H1 (cell line): Measurements from ENCODE around the gene SPECC1. TPM values are rescaled to one million over a fixed set of nuclear protein-coding genes. Genes with fewer than 3 reads are reported as not detected.

Experiments
- CTCF ChIA-PET: fragments of 300-600 bp; sonication (Branson Sonifier 250); formaldehyde crosslinking; loops from one replicate; lab custom pipeline; 2021; ENCODE audit not compliant: partially characterized antibody; lab: Charles Lee
- POLR2A ChIA-PET: fragments of 300-600 bp; sonication (Branson Sonifier 250); formaldehyde crosslinking; loops from one replicate; lab custom pipeline; 2021; ENCODE audit warnings: inconsistent platforms; ENCODE audit not compliant: partially characterized antibody; lab: Charles Lee
- DNase-seq, 2 experiments: peaks; one replicate each; pipeline versions ENCODE4 v3.0.0 to v3.0.0-alpha.2; 2010 to 2022; ENCODE audit warnings: low spot score in 2 of 2, low read depth in 1 of 2, mixed read lengths in 1 of 2
- FAIRE-seq: peaks from 2 replicates; lab custom pipeline; 2011; peaks lifted over from hg19 to GRCh38; lab: Jason Lieb, UNC
- H2AFZ ChIP-seq: 2 replicates; pipeline ENCODE4 v1.8.1; 2012; ENCODE audit warnings: low read length, inconsistent platforms
- H2AK5ac ChIP-seq: 2 replicates; pipeline ENCODE4 v1.6.1; 2013; ENCODE audit warnings: low read depth, low read length
- H2BK120ac ChIP-seq: replicated peaks from 2 replicates; pipeline ENCODE3; 2013; ENCODE audit warnings: low read depth, low read length, inconsistent platforms
- H2BK12ac ChIP-seq: 2 replicates; pipeline ENCODE4 v1.6.1; 2013; ENCODE audit warnings: low read depth, low read length
- H2BK15ac ChIP-seq: 2 replicates; pipeline ENCODE4 v1.6.1; 2013; ENCODE audit warnings: low read length
- H2BK20ac ChIP-seq: 2 replicates; pipeline ENCODE4 v1.6.1; 2013; ENCODE audit warnings: low read length
- H2BK5ac ChIP-seq: 2 replicates; pipeline ENCODE4 v1.6.1; 2013; ENCODE audit warnings: low read depth, low read length
- H3K14ac ChIP-seq: 2 replicates; pipeline ENCODE4 v1.6.1; 2013; ENCODE audit warnings: inconsistent platforms; ENCODE audit not compliant: insufficient read length
- H3K18ac ChIP-seq: 2 replicates; pipeline ENCODE4 v1.6.1; 2013; ENCODE audit warnings: low read length; ENCODE audit errors: extremely low read depth
- H3K23ac ChIP-seq: 2 replicates; pipeline ENCODE4 v1.6.1; 2013; ENCODE audit warnings: inconsistent platforms; ENCODE audit not compliant: insufficient read length
- H3K23me2 ChIP-seq: 2 replicates; pipeline ENCODE4 v1.6.1; 2013; ENCODE audit warnings: low read depth, low read length
- H3K27ac ChIP-seq: 2 replicates; pipeline ENCODE4 v1.6.1; 2011; ENCODE audit warnings: low read depth, low read length, inconsistent platforms
- H3K27me3 ChIP-seq, 4 experiments: replicated peaks in 1 of 4; 1 replicate in 1 of 4; 2 replicates in 3 of 4; pipeline versions ENCODE4 v1.6.1 to v1.8.1; 2011 to 2013; ENCODE audit warnings: low read length in 3 of 4, mild to moderate bottlenecking in 3 of 4, inconsistent platforms in 2 of 4, mixed read lengths in 2 of 4, moderate library complexity in 1 of 4; ENCODE audit not compliant: control insufficient read depth in 3 of 4, insufficient read depth in 3 of 4; ENCODE audit errors: extremely low read depth in 1 of 4
- H3K36me3 ChIP-seq, 4 experiments: 2 replicates each; pipeline versions ENCODE4 v1.6.1 to v1.8.1; 2011 to 2013; ENCODE audit warnings: mild to moderate bottlenecking in 4 of 4, low read length in 3 of 4, moderate library complexity in 2 of 4, control low read depth in 1 of 4, inconsistent platforms in 1 of 4; ENCODE audit not compliant: insufficient read depth in 4 of 4, control insufficient read depth in 2 of 4
- H3K4ac ChIP-seq: replicated peaks from 2 replicates; pipeline ENCODE3; 2013; ENCODE audit warnings: low read length, low read depth, mixed read lengths, inconsistent platforms; ENCODE audit not compliant: insufficient read length
- H3K4me1 ChIP-seq, 4 experiments: replicated peaks in 1 of 4; 1 replicate in 1 of 4; 2 replicates in 3 of 4; pipeline versions ENCODE4 v1.6.1 to v1.8.1; 2011 to 2013; ENCODE audit warnings: low read length in 3 of 4, inconsistent platforms in 2 of 4, mixed read lengths in 1 of 4; ENCODE audit not compliant: insufficient read depth in 4 of 4, control insufficient read depth in 3 of 4
- H3K4me2 ChIP-seq, 2 experiments: 2 replicates each; pipeline versions ENCODE4 v1.6.1 to v1.8.1; 2011 to 2013; ENCODE audit warnings: low read depth in 2 of 2, low read length in 2 of 2, control low read depth in 1 of 2, inconsistent platforms in 1 of 2, mild to moderate bottlenecking in 1 of 2; ENCODE audit not compliant: insufficient read depth in 1 of 2
- H3K4me3 ChIP-seq, 4 experiments: fragments of 200-600, 300-600 bp in 1 of 4; sonication (generic), shearing (Covaris generic), sonication (Bioruptor Twin) in 1 of 4; 2 replicates each; pipeline versions ENCODE4 v1.5.1 to v1.8.1; 2011 to 2016; ENCODE audit warnings: low read length in 4 of 4, low read depth in 3 of 4, control low read depth in 2 of 4, inconsistent platforms in 2 of 4, mild to moderate bottlenecking in 2 of 4, mixed read lengths in 1 of 4, moderate library complexity in 1 of 4; ENCODE audit not compliant: insufficient read depth in 2 of 4; ENCODE audit errors: extremely low read depth in 1 of 4
- H3K56ac ChIP-seq: replicated peaks from 2 replicates; pipeline ENCODE3; 2013; ENCODE audit warnings: low read depth, mild to moderate bottlenecking, mixed read lengths, low read length, inconsistent platforms; ENCODE audit not compliant: insufficient read length
- H3K79me1 ChIP-seq: 2 replicates; pipeline ENCODE4 v1.6.1; 2013; ENCODE audit warnings: low read depth, low read length, control low read depth
- H3K79me2 ChIP-seq, 2 experiments: 2 replicates each; pipeline versions ENCODE4 v1.6.1 to v1.8.1; 2012 to 2013; ENCODE audit warnings: low read length in 2 of 2, mild to moderate bottlenecking in 2 of 2, inconsistent platforms in 1 of 2; ENCODE audit not compliant: insufficient read depth in 2 of 2, control insufficient read depth in 1 of 2
- H3K9ac ChIP-seq, 4 experiments: replicated peaks in 1 of 4; 1 replicate in 1 of 4; 2 replicates in 3 of 4; pipeline versions ENCODE4 v1.6.1 to v1.8.1; 2011 to 2013; ENCODE audit warnings: low read depth in 3 of 4, low read length in 3 of 4, control low read depth in 2 of 4, mild to moderate bottlenecking in 2 of 4, moderate library complexity in 2 of 4, inconsistent platforms in 1 of 4; ENCODE audit errors: extremely low read depth in 1 of 4
- H3K9me3 ChIP-seq, 2 experiments: 2 replicates each; pipeline versions ENCODE4 v1.6.1 to v1.8.1; 2012 to 2013; ENCODE audit warnings: mild to moderate bottlenecking in 2 of 2, moderate library complexity in 2 of 2, control low read depth in 1 of 2, inconsistent platforms in 1 of 2, low read depth in 1 of 2, low read length in 1 of 2, mixed read lengths in 1 of 2; ENCODE audit not compliant: insufficient read depth in 2 of 2
- H4K20me1 ChIP-seq, 2 experiments: replicated peaks in 1 of 2; 2 replicates each; pipeline versions ENCODE3 to v1.8.1; 2011 to 2013; ENCODE audit warnings: inconsistent platforms in 2 of 2, low read length in 2 of 2, mild to moderate bottlenecking in 1 of 2; ENCODE audit not compliant: insufficient read depth in 2 of 2, control insufficient read depth in 1 of 2
- H4K5ac ChIP-seq: 2 replicates; pipeline ENCODE4 v1.6.1; 2013; ENCODE audit warnings: low read length, low read depth, mixed read lengths, inconsistent platforms; ENCODE audit not compliant: insufficient read length
- H4K8ac ChIP-seq: 2 replicates; pipeline ENCODE4 v1.8.0; 2013; ENCODE audit warnings: mild to moderate bottlenecking, moderate library complexity, low read length, inconsistent platforms; ENCODE audit not compliant: insufficient read depth; ENCODE audit errors: extremely low read depth
- H4K91ac ChIP-seq: replicated peaks from 2 replicates; pipeline ENCODE3; 2013; ENCODE audit warnings: low read length, mixed read lengths, inconsistent platforms; ENCODE audit not compliant: insufficient read length
- BCL11A ChIP-seq, 2 experiments: IDR thresholded peaks; one replicate each; pipeline ENCODE4 v1.6.1; 2011; ENCODE audit warnings: low read depth in 2 of 2, low read length in 2 of 2, mild to moderate bottlenecking in 2 of 2
- CREB1 ChIP-seq: IDR thresholded peaks from 2 replicates; pipeline ENCODE4 v1.6.1; 2012; ENCODE audit warnings: inconsistent platforms
- CTCF ChIP-seq, 3 experiments: IDR thresholded peaks; 1 replicate in 2 of 3; 2 replicates in 1 of 3; pipeline versions ENCODE4 v1.5.1 to v1.6.1; 2011; ENCODE audit warnings: low read length in 3 of 3, mild to moderate bottlenecking in 3 of 3, inconsistent platforms in 2 of 3, low read depth in 1 of 3, moderate library complexity in 1 of 3; ENCODE audit not compliant: insufficient read depth in 1 of 3; ENCODE audit errors: control extremely low read depth in 1 of 3
- HDAC2 ChIP-seq, 2 experiments: fragments of 300-600 bp in 1 of 2; sonication (generic) in 1 of 2; IDR thresholded peaks; 2 replicates each; pipeline ENCODE4 v1.6.1; 2011 to 2012; ENCODE audit warnings: low read depth in 2 of 2, low read length in 2 of 2, mild to moderate bottlenecking in 2 of 2, moderate library complexity in 2 of 2, borderline replicate concordance in 1 of 2, inconsistent platforms in 1 of 2
- RFX5 ChIP-seq: IDR thresholded peaks from 2 replicates; pipeline ENCODE4 v1.6.1; 2011; ENCODE audit warnings: low read depth, low read length, improper control_type of control experiment, borderline replicate concordance
- SP4 ChIP-seq: IDR thresholded peaks from 2 replicates; pipeline ENCODE4 v1.6.1; 2012; ENCODE audit warnings: low read length, inconsistent platforms
- SRF ChIP-seq: IDR thresholded peaks from 2 replicates; pipeline ENCODE4 v1.6.1; 2011; ENCODE audit warnings: mild to moderate bottlenecking, low read depth, low read length, moderate library complexity
- SUZ12 ChIP-seq: fragments of 200-600 bp; sonication (generic); IDR thresholded peaks from 2 replicates; pipeline ENCODE4 v1.6.1; 2012; ENCODE audit warnings: mild to moderate bottlenecking, inconsistent platforms, low read length, moderate library complexity, mixed read lengths
- TEAD4 ChIP-seq: IDR thresholded peaks from 2 replicates; pipeline ENCODE4 v1.6.1; 2012; ENCODE audit warnings: low read depth, low read length, inconsistent platforms, mixed read lengths
- WGBS, 2 experiments: shearing (Covaris generic) in 1 of 2; methylation state at CpG; one replicate each; pipeline versions ENCODE4 v1.1.6 to v1.1.7; 2013 to 2015; ENCODE audit warnings: low lambda C conversion rate in 2 of 2, mixed read lengths in 2 of 2, inconsistent platforms in 1 of 2, low coverage in 1 of 2, missing lambda C conversion rate in 1 of 2; ENCODE audit not compliant: insufficient replicate concordance in 2 of 2, insufficient coverage in 1 of 2, insufficient read length in 1 of 2; ENCODE audit errors: extremely low coverage in 1 of 2, missing lambda C conversion rate in 1 of 2; 5-methylcytosine and 5-hydroxymethylcytosine counted together
- polyA plus RNA-seq, 7 experiments: library from polyadenylated mRNA; depleted of rRNA in 3 of 7; stranded (reverse) in 5 of 7; unstranded in 2 of 7; fragments of >200 nt in 5 of 7; fragments of 200-250 nt in 2 of 7; gene quantifications; 1 replicate in 5 of 7; 2 replicates in 1 of 7; 4 replicates in 1 of 7; pipeline versions ENCODE4 v1.2.1 to v1.2.3, GENCODE V29; 2011 to 2013; ENCODE audit warnings: missing spikeins in 2 of 7, mixed read lengths in 2 of 7
- total RNA-seq: library from RNA; stranded (reverse); fragmentation: NEBNext Ultra II Directional; extraction: Animal tissue kit (Norgen Biotek cat#: 25700); gene quantifications from 2 replicates; pipeline ENCODE4 v1.2.1, GENCODE V29; 2021

The SPECC1 gene
- total and polyA plus RNA-seq, 2 of the 8 experiments (the other 6 are each of a cell fraction or from before 2014, with no cell fraction given) = 35.8 to 87.9 TPM

- no peak overlapping the region for H3K23ac ChIP-seq
- FAIRE-seq = peak; percentile 62
- TF ChIP-seq SP4 = no peak
- TF ChIP-seq CTCF (IDR thresholded peaks at IDR 0.05; ENCODE audit: control extremely low read depth in 1 of 3, insufficient read depth in 1 of 3, low read depth in 1 of 3, low read length in 3 of 3) = peak; percentile 53 to 71 (median 59)
- no peak for TF ChIP-seq BCL11A (IDR thresholded peaks at IDR 0.05; ENCODE audit: low read depth in 2 of 2, low read length in 2 of 2)
- TF ChIP-seq SRF = no peak
- TF ChIP-seq CREB1 = no peak
- TF ChIP-seq TEAD4 = 0 out of 2 replicates have a peak, but pooled peaks have one; percentile 4
- TF ChIP-seq SUZ12 = no peak
- no peak for TF ChIP-seq HDAC2 (IDR thresholded peaks at IDR 0.05; ENCODE audit: borderline replicate concordance in 1 of 2, low read depth in 2 of 2, low read length in 2 of 2)
- TF ChIP-seq RFX5 = no peak
These were observed 86.3 kb downstream of the SPECC1 start for GRCh38 chr17:20095336-20096080.

More at GRCh38 chr17:20095336-20096080, 86.3 kb downstream of the SPECC1 start:
- Histone ChIP-seq H3K9ac (no peak overlapping the region), H3K27me3 (no peaks in the 10 kb centered on the region), H2AK5ac (no peak overlapping the region), H3K4ac (no peak overlapping the region), H2BK12ac (0 out of 2 replicates have a peak overlapping the region, but pooled peaks have one; percentile 65), H4K20me1 (no peaks in the 10 kb centered on the region), H2BK20ac (0 out of 2 replicates have a peak overlapping the region, but pooled peaks have one; percentile 53), H3K36me3 (no peaks in the 10 kb centered on the region), H2BK15ac (no peak overlapping the region), H4K91ac (no peak overlapping the region), H3K79me1 (no peaks in the 10 kb centered on the region), H3K4me2 (no peak overlapping the region), H4K5ac (no peak overlapping the region), H2BK120ac (no peak overlapping the region), H4K8ac (no peak overlapping the region), H3K56ac (no peak overlapping the region), H3K14ac (no peak overlapping the region), H2BK5ac (peak overlapping the region; percentile 8; the same call in 1 of the 2 replicates), H3K9me3 (no peaks in the 10 kb centered on the region), H3K18ac (no peak overlapping the region), H3K4me3 (no peak overlapping the region), H3K27ac (no peak overlapping the region), H3K23me2 (no peaks in the 10 kb centered on the region), H3K79me2 (no peaks in the 10 kb centered on the region), H2AFZ (no peak overlapping the region), H3K4me1 (peaks cover 0 to 7% (median 6%) of the 10 kb centered on the region in 4 experiments; a peak in 4 of 7 replicates)
- CTCF ChIA-PET = interaction anchor here (0.6 to 1.6 kb wide), 13 partner anchors 9 to 627 kb away, joined by 3 to 7 read pairs (median 4); partner anchors contain the start of gene SPECC1
- peak in 1 of 2 experiments; percentile 21 for DNase-seq
- WGBS, 2 experiments = 65% methylated on average over 18 of the region's 18 CpGs; no CpG with 5 or more reads in 1 of the 2 experiments
- POLR2A ChIA-PET = interaction anchor here (0.8 kb wide), 1 partner anchor 121 kb away, joined by 3 read pairs; no protein-coding TSS in a partner anchor
